ENCODE data around the gene MID1.

The MID1 gene

DNA sequence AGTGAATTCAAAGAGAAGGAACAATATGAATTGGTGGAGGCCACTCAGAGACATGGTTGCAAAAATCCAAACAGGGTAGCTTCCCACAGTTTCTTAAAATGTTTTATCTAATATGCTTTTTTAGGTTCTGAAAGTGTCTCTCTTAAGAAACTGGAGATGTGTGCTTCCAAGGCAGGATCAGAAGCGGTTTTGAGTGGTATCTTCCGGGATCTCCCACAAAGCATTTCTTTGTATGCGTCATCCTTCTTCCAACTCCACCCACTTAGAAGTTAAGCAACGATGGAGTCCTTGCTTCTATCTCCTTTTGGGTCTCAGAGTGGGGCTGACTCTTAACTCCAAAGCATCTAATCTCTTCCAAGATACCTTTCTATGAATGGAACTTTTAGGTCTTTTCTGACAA lies 196.7 kb downstream of the MID1 start:
- DNase-seq = no peak

- DNase-seq = no peak
Observed at GRCh38 chrX:10420134-10420533, 200.3 kb downstream of the MID1 start.

DNA sequence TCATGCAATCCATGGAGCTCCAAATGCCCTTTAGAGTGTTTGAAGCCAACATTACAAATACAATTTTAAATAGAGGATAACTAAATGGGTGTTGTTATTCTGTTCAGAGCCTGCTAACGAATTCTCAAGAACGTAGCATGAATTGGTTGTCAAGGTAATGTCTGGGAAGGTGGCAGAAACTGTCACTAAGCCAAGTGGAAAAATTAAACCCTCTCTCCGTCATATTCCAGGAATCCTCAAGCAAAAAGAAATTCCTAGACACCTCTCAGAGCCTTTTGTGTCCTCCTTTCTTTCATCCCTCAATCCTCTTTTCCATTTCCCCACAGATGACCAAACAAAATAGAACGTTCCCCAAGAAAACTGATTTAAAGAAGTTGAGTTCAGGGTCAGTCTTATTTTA lies 204.0 kb downstream of the MID1 start:
- no peak for DNase-seq

- no peak for DNase-seq
Observed at GRCh38 chrX:10415306-10416001, 204.9 kb downstream of the MID1 start.

DNA sequence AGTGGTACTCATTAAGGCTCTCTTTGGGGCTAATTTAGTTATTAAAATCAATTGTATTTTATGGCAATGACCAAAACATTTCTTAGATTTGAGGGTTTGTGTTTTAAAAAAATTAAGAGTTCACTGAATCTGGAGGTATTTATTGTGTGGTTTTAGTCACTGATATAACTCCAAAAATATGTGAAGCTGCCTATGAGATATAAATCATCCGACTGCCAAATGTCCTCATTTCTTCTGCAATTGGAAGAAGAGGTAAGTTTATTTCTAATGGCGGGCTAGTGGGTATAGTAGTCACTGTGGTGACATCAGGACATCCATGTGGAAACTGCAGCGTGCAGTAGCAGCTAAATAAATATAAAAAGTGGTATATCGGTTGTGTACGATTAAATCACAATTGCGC lies 205.5 kb downstream of the MID1 start:
- no peak for DNase-seq

DNA sequence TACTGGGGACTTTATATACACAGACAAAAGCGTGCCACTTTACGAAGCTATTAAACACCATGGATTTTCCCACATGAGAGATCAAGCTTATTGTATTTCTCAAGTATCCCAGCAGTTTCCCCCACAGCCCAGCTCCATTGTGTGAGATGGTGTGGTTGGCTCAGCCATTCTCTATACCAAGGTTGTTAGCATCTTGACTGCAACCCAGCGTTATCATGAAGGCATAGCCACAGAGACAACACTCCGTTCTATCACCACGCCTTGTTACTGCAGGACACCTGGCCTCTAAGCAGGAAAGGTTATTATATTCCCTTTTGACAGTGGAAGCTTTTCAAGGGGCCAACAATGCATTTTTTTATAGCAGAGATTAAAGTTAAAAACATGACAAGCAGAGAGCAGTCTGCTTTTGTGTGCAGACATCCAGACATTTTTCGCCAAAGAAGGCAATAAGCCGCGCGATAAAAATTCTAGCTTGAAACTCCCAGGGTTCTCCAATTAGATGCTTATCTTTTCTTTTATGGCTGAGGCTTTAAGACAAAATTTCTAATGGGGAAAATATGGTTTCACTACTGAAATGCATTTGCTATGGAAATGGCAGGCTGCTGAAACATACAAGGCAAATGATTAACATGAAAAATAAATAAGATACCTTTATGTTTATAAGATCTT lies 206.1 kb downstream of the MID1 start:
- no peak for DNase-seq

- DNase-seq = no peak
Observed at GRCh38 chrX:10404436-10404835, 215.9 kb downstream of the MID1 start.

- no peak for DNase-seq
Observed at GRCh38 chrX:10401239-10401638, 219.1 kb downstream of the MID1 start.

- no peak for DNase-seq
Observed at GRCh38 chrX:10399043-10399741, 221.2 kb downstream of the MID1 start.

DNA sequence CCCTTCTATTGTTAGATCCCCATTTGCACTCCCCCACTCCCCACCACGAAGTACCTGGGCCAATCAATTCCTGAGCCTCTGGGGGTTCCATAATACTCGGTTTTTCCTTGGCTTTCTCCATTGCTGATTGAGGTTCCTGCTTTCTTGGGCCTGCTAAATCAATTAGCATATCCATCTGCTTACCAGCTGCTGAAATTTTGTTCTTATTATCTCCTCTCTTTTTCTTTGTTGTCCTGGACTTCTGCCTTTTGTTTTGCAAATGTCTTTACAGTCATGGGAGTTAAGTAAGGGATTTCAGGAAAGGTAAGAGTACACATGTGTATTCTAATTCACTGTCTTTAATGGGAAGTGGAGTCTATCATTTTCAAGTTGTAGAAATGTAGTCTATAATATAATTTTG lies 222.2 kb downstream of the MID1 start:
- no peak for DNase-seq

GRCh38 chrX:10397349-10397748 lies 223.0 kb downstream of the MID1 start:
- no peak for DNase-seq

DNA sequence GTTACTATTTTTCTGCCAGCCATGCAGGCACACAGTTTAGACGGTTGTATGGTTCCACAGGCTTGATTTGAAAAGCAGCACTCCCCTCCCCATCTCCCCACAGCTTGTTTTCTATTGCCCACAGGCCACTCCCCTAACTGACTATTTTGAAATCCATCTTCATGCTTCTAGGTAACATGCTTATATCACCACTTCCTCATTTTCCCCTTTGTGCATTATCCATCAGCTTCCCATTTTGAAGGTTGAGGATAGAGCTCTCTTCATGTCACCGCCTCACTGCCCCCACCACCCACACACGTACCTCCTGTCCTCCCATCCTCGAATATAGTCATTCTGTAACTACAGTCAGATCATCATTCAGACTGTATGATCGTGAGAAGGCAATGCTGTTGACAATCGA lies 224.7 kb downstream of the MID1 start:
- DNase-seq = no peak

All from GDM1 (cell line).